Gastrocnemius medialis (tissue), 4 donors: ENCODE data around the gene CLSTN3.

Source experiments
- CTCF ChIP-seq, 5 experiments: fragments of 450-650 bp in 3 of 5; fragments of 200-600 bp in 2 of 5; sonication (generic) in 2 of 5; IDR thresholded peaks in 4 of 5; conservative IDR thresholded peaks in 1 of 5; 1 replicate in 4 of 5; 2 replicates in 1 of 5; pipeline ENCODE4 v1.5.1; 2016 to 2019; ENCODE audit warnings: antibody characterized with exemption in 5 of 5, mild to moderate bottlenecking in 3 of 5, moderate library complexity in 3 of 5
- POLR2A ChIP-seq, 2 donors: fragments of 450-650 bp; IDR thresholded peaks; one replicate each; pipeline ENCODE4 v1.6.1; 2017; ENCODE audit warnings: antibody characterized with exemption in 2 of 2, mild to moderate bottlenecking in 2 of 2, moderate library complexity in 2 of 2

GRCh38 chr12:7096006-7096932, 33.9 kb upstream of the CLSTN3 start:
- TF ChIP-seq POLR2A (IDR thresholded peaks at IDR 0.05) (no peak), CTCF (IDR thresholded peaks at IDR 0.05 in 4 of 5, conservative IDR thresholded peaks at IDR 0.05 in 1 of 5) (no peak)
